ENCODE measurements around the gene PLD1.

PLD1 gene

GRCh38 chr3:171559586-171559985 is 250.7 kb downstream of the PLD1 start:
- DNase-seq (ENCODE audit: low read depth): no peak

GRCh38 chr3:171558188-171558696 is 252.0 kb downstream of the PLD1 start:
- DNase-seq (ENCODE audit: low read depth): no peak

- no peak for DNase-seq (ENCODE audit: low read depth)
Measured at GRCh38 chr3:171557173-171557572, 253.1 kb downstream of the PLD1 start.

GRCh38 chr3:171556574-171557145 is 253.6 kb downstream of the PLD1 start:
- no peak for DNase-seq (ENCODE audit: low read depth)

GRCh38 chr3:171556148-171556547 is 254.1 kb downstream of the PLD1 start:
- DNase-seq (ENCODE audit: low read depth): no peak

- no peak for DNase-seq (ENCODE audit: low read depth)
Measured at GRCh38 chr3:171553086-171553485, 257.2 kb downstream of the PLD1 start.

GRCh38 chr3:171552531-171552930 is 257.8 kb downstream of the PLD1 start:
- DNase-seq (ENCODE audit: low read depth): no peak

GRCh38 chr3:171551296-171551695 is 259.0 kb downstream of the PLD1 start:
- no peak for DNase-seq (ENCODE audit: low read depth)

All from fibroblast of gingiva (primary cell).